Measurements from ENCODE around the gene SPATA18. TPM values are rescaled to one million over a fixed set of nuclear protein-coding genes. Genes with fewer than 3 reads are reported as not detected.

Gene SPATA18
- total and polyA plus RNA-seq, 4 donors, result 4.7 to 12.5 (median 6.8) TPM

GRCh38 chr4:52094376-52095145 is 43.5 kb downstream of the SPATA18 start:
- ATAC-seq (ENCODE audit: low FRiP score) (no peak), DNase-seq (no peak)
- Histone ChIP-seq H3K27me3 (ENCODE audit: control insufficient read depth in 1 of 2, insufficient read depth in 2 of 2, low read length in 1 of 2) (no peaks in the 10 kb centered on the region), H3K9me3 (ENCODE audit: control insufficient read depth, low read length) (no peaks in the 10 kb centered on the region), H3K4me3 (ENCODE audit: low read length in 2 of 2) (no peak overlapping the region), H3K36me3 (ENCODE audit: control insufficient read depth in 1 of 2, insufficient read depth in 2 of 2, low read length in 1 of 2) (no peaks in the 10 kb centered on the region), H3K4me1 (ENCODE audit: control insufficient read depth in 1 of 2, insufficient read depth in 2 of 2, low read length in 2 of 2) (peaks cover 0 to 2% of the 10 kb centered on the region in 2 donors), H3K27ac (ENCODE audit: low read depth in 1 of 2, low read length in 2 of 2) (no peak overlapping the region)
- intact Hi-C loops (cut with DNase I), result no loop called here
- WGBS, 2 donors, result 91 to 92% methylated on average over 8 of the region's 8 CpGs

GRCh38 chr4:52095374-52095773 is 44.3 kb downstream of the SPATA18 start:
- WGBS, 2 donors, result 86 to 95% methylated on average over 1 of the region's 1 CpG

DNA sequence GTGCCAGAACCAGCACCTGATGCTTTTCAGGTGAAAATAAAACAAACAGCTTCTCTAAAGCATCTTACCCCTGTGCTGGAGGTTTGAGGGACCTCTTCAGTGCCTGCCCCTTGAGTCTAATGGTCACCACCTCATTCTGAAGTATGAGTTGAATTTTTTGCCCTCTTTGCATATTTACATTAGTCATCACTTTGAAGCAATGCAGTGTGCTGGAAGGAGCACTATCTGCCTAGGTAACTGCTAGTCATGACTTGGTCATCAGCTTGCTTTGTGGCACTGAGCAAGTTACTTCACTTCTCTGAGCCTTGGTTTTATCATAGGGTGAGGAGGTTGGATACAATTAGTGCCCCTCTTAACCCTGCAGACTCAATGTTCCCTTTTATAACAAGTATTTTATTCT is 44.9 kb downstream of the SPATA18 start:
- no peaks in the 10 kb centered on the region for H3K9me3 ChIP-seq (ENCODE audit: control insufficient read depth, low read length)
- no peak overlapping the region for H3K27ac ChIP-seq (ENCODE audit: low read depth in 1 of 2, low read length in 2 of 2)
- DNase-seq (no peak), ATAC-seq (ENCODE audit: low FRiP score) (no peak)
- H3K27me3 ChIP-seq (ENCODE audit: control insufficient read depth in 1 of 2, insufficient read depth in 2 of 2, low read length in 1 of 2), result no peaks in the 10 kb centered on the region
- no peak overlapping the region for H3K4me3 ChIP-seq (ENCODE audit: low read length in 2 of 2)
- H3K4me1 ChIP-seq (ENCODE audit: control insufficient read depth in 1 of 2, insufficient read depth in 2 of 2, low read length in 2 of 2), result peaks cover 0 to 2% of the 10 kb centered on the region in 2 donors
- intact Hi-C loops (cut with DNase I), result no loop called here
- H3K36me3 ChIP-seq (ENCODE audit: control insufficient read depth in 1 of 2, insufficient read depth in 2 of 2, low read length in 1 of 2), result no peaks in the 10 kb centered on the region

More at GRCh38 chr4:52095374-52095773, 44.3 kb downstream of the SPATA18 start:
- no peaks in the 10 kb centered on the region for H3K27me3 ChIP-seq (ENCODE audit: control insufficient read depth in 1 of 2, insufficient read depth in 2 of 2, low read length in 1 of 2)
- intact Hi-C loops (cut with DNase I), result no loop called here
- no peaks in the 10 kb centered on the region for H3K36me3 ChIP-seq (ENCODE audit: control insufficient read depth in 1 of 2, insufficient read depth in 2 of 2, low read length in 1 of 2)
- no peaks in the 10 kb centered on the region for H3K9me3 ChIP-seq (ENCODE audit: control insufficient read depth, low read length)
- no peak for ATAC-seq (ENCODE audit: low FRiP score)
- no peak overlapping the region for H3K4me3 ChIP-seq (ENCODE audit: low read length in 2 of 2)
- peaks cover 0 to 2% of the 10 kb centered on the region in 2 donors for H3K4me1 ChIP-seq (ENCODE audit: control insufficient read depth in 1 of 2, insufficient read depth in 2 of 2, low read length in 2 of 2)
- no peak overlapping the region for H3K27ac ChIP-seq (ENCODE audit: low read depth in 1 of 2, low read length in 2 of 2)
- no peak for DNase-seq

DNA sequence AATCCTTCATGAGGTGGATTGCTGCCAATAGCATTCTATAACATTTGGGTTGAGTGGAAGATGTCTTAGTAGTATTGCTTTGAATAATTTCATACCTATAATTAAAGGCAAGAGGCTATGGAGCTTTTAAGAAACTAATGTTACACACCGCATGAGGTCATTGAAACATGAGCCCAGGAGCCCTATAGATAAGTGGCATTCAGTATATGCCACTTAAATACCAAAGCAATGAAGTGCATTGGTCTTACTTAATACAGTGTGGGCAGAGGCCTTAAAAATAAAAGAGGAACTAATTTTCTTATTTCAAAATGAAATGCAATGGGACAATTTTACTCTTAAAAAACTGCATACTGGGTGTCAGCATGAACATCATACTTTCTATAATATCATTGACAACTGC is 47.5 kb downstream of the SPATA18 start:
- Histone ChIP-seq H3K9me3 (ENCODE audit: control insufficient read depth, low read length) (no peaks in the 10 kb centered on the region), H3K4me1 (ENCODE audit: control insufficient read depth in 1 of 2, insufficient read depth in 2 of 2, low read length in 2 of 2) (peaks cover 0 to 2% of the 10 kb centered on the region in 2 donors), H3K4me3 (ENCODE audit: low read length in 2 of 2) (no peak overlapping the region), H3K27me3 (ENCODE audit: control insufficient read depth in 1 of 2, insufficient read depth in 2 of 2, low read length in 1 of 2) (no peaks in the 10 kb centered on the region), H3K27ac (ENCODE audit: low read depth in 1 of 2, low read length in 2 of 2) (no peak overlapping the region), H3K36me3 (ENCODE audit: control insufficient read depth in 1 of 2, insufficient read depth in 2 of 2, low read length in 1 of 2) (no peaks in the 10 kb centered on the region)
- ATAC-seq (ENCODE audit: low FRiP score) (no peak), DNase-seq (no peak)
- intact Hi-C loops (cut with DNase I), result no loop called here
- WGBS, 2 donors, result 100% methylated on average over 1 of the region's 1 CpG

- Histone ChIP-seq H3K27ac (ENCODE audit: low read depth in 1 of 2, low read length in 2 of 2) (peak overlapping the region in 1 of 2 donors; percentile 45), H3K9me3 (ENCODE audit: control insufficient read depth, low read length) (no peaks in the 10 kb centered on the region), H3K27me3 (ENCODE audit: control insufficient read depth in 1 of 2, insufficient read depth in 2 of 2, low read length in 1 of 2) (no peaks in the 10 kb centered on the region), H3K4me3 (ENCODE audit: low read length in 2 of 2) (no peak overlapping the region), H3K36me3 (ENCODE audit: control insufficient read depth in 1 of 2, insufficient read depth in 2 of 2, low read length in 1 of 2) (no peaks in the 10 kb centered on the region), H3K4me1 (ENCODE audit: control insufficient read depth in 1 of 2, insufficient read depth in 2 of 2, low read length in 2 of 2) (peaks cover 0 to 2% of the 10 kb centered on the region in 2 donors)
- 4 to 6% methylated on average over 2 of the region's 2 CpGs for WGBS, 2 donors
- DNase-seq (no peak), ATAC-seq (ENCODE audit: low FRiP score) (no peak)
- intact Hi-C loops (cut with DNase I), result no loop called here
These were observed 48.9 kb downstream of the SPATA18 start for GRCh38 chr4:52099860-52100461.

DNA sequence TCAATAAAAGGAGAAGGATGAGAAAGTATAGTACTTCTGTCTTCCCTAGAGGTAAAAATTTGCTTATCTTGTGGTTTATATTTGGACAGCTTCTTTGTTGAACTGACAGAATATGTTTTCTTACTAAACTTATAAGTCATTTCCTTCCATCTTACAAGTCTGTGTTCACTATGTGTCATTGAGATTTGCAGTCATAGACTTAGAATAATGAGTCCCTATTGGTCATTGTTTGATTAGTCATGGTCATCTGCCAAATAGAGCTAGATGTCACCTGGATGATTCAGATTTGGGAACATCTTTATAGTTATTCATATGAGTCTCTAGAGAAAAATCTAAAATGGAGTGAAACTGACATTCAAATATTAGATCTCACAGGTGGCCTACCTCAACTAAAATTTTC is 51.5 kb downstream of the SPATA18 start:
- intact Hi-C loops (cut with DNase I), result no loop called here
- Histone ChIP-seq H3K9me3 (ENCODE audit: control insufficient read depth, low read length) (no peaks in the 10 kb centered on the region), H3K36me3 (ENCODE audit: control insufficient read depth in 1 of 2, insufficient read depth in 2 of 2, low read length in 1 of 2) (no peaks in the 10 kb centered on the region), H3K4me1 (ENCODE audit: control insufficient read depth in 1 of 2, insufficient read depth in 2 of 2, low read length in 2 of 2) (no peaks in the 10 kb centered on the region), H3K27me3 (ENCODE audit: control insufficient read depth in 1 of 2, insufficient read depth in 2 of 2, low read length in 1 of 2) (no peaks in the 10 kb centered on the region), H3K4me3 (ENCODE audit: low read length in 2 of 2) (no peak overlapping the region), H3K27ac (ENCODE audit: low read depth in 1 of 2, low read length in 2 of 2) (no peak overlapping the region)
- DNase-seq (no peak), ATAC-seq (ENCODE audit: low FRiP score) (no peak)

- H3K4me1 ChIP-seq (ENCODE audit: control insufficient read depth in 1 of 2, insufficient read depth in 2 of 2, low read length in 2 of 2), result no peaks in the 10 kb centered on the region
- intact Hi-C loops (cut with DNase I), result no loop called here
- WGBS, 2 donors, result 65 to 67% methylated on average over 1 of the region's 1 CpG
- H3K27ac ChIP-seq (ENCODE audit: low read depth in 1 of 2, low read length in 2 of 2), result no peak overlapping the region
- H3K27me3 ChIP-seq (ENCODE audit: control insufficient read depth in 1 of 2, insufficient read depth in 2 of 2, low read length in 1 of 2), result no peaks in the 10 kb centered on the region
- DNase-seq (no peak), ATAC-seq (ENCODE audit: low FRiP score) (no peak)
- no peaks in the 10 kb centered on the region for H3K36me3 ChIP-seq (ENCODE audit: control insufficient read depth in 1 of 2, insufficient read depth in 2 of 2, low read length in 1 of 2)
- no peak overlapping the region for H3K4me3 ChIP-seq (ENCODE audit: low read length in 2 of 2)
- no peaks in the 10 kb centered on the region for H3K9me3 ChIP-seq (ENCODE audit: control insufficient read depth, low read length)
These were observed 52.2 kb downstream of the SPATA18 start for GRCh38 chr4:52103319-52103718.

GRCh38 chr4:52105276-52105675 is 54.2 kb downstream of the SPATA18 start:
- no peak overlapping the region for H3K4me3 ChIP-seq (ENCODE audit: low read length in 2 of 2)
- WGBS, 2 donors, result 92 to 94% methylated on average over 5 of the region's 5 CpGs
- ATAC-seq (ENCODE audit: low FRiP score) (no peak), DNase-seq (no peak)
- H3K27ac ChIP-seq (ENCODE audit: low read depth in 1 of 2, low read length in 2 of 2), result no peak overlapping the region
- intact Hi-C loops (cut with DNase I), result no loop called here
- H3K36me3 ChIP-seq (ENCODE audit: control insufficient read depth in 1 of 2, insufficient read depth in 2 of 2, low read length in 1 of 2), result no peaks in the 10 kb centered on the region
- no peaks in the 10 kb centered on the region for H3K4me1 ChIP-seq (ENCODE audit: control insufficient read depth in 1 of 2, insufficient read depth in 2 of 2, low read length in 2 of 2)
- H3K9me3 ChIP-seq (ENCODE audit: control insufficient read depth, low read length), result no peaks in the 10 kb centered on the region
- H3K27me3 ChIP-seq (ENCODE audit: control insufficient read depth in 1 of 2, insufficient read depth in 2 of 2, low read length in 1 of 2), result no peaks in the 10 kb centered on the region

- H3K27ac ChIP-seq (ENCODE audit: low read depth in 1 of 2, low read length in 2 of 2), result no peak overlapping the region
- WGBS, 2 donors, result 75 to 89% methylated on average over 1 of the region's 1 CpG
- intact Hi-C loops (cut with DNase I), result no loop called here
- DNase-seq (no peak), ATAC-seq (ENCODE audit: low FRiP score) (no peak)
- H3K4me3 ChIP-seq (ENCODE audit: low read length in 2 of 2), result no peak overlapping the region
- H3K4me1 ChIP-seq (ENCODE audit: control insufficient read depth in 1 of 2, insufficient read depth in 2 of 2, low read length in 2 of 2), result peaks cover 0 to under 1% of the 10 kb centered on the region in 2 donors
- no peaks in the 10 kb centered on the region for H3K36me3 ChIP-seq (ENCODE audit: control insufficient read depth in 1 of 2, insufficient read depth in 2 of 2, low read length in 1 of 2)
- no peaks in the 10 kb centered on the region for H3K27me3 ChIP-seq (ENCODE audit: control insufficient read depth in 1 of 2, insufficient read depth in 2 of 2, low read length in 1 of 2)
- H3K9me3 ChIP-seq (ENCODE audit: control insufficient read depth, low read length), result no peaks in the 10 kb centered on the region
These were observed 55.1 kb downstream of the SPATA18 start for GRCh38 chr4:52106191-52106590.

All from aorta (tissue), 5 donors.